HG03469 (cell line): ENCODE results near the gene TP53I13.

Source experiments
- ATAC-seq: cut with Tn5 transposase; IDR thresholded peaks from one replicate; pipeline ENCODE4 v1.9.1; 2021; ENCODE audit warnings: mild to moderate bottlenecking, moderate library complexity, moderate number of reproducible peaks; ENCODE audit not compliant: unreplicated experiment

Gene TP53I13

GRCh38 chr17:29579866-29580771, 11.6 kb downstream of the TP53I13 start:
- no peak for ATAC-seq

GRCh38 chr17:29581583-29582253, 13.2 kb downstream of the TP53I13 start:
- no peak for ATAC-seq

DNA sequence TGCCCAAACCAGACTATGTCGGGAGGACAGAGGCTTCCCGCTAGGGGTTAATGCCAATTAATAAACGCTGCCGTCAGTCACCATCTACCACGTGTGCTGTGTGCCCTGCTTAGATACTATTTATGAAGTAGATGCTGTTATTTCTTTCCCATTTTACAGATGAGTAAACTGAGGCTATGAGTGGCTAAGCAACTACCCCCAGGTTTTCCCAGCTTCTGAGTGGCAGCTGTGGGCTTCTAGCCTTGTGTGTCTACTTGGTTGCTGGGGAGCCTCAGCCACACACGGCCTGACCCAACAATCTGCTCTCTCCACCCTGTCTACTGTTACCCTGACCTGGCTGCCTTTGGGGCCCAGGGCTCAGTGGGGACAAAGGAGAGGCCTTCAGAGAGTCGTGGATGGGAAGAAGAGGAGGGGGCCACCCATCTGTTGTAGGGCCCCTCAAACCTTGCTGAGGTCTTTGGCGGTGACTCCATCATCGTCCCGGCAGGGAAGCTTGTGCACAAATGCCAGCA, 13.8 kb downstream of the TP53I13 start:
- no peak for ATAC-seq

GRCh38 chr17:29582772-29583171, 14.3 kb downstream of the TP53I13 start:
- no peak for ATAC-seq

DNA sequence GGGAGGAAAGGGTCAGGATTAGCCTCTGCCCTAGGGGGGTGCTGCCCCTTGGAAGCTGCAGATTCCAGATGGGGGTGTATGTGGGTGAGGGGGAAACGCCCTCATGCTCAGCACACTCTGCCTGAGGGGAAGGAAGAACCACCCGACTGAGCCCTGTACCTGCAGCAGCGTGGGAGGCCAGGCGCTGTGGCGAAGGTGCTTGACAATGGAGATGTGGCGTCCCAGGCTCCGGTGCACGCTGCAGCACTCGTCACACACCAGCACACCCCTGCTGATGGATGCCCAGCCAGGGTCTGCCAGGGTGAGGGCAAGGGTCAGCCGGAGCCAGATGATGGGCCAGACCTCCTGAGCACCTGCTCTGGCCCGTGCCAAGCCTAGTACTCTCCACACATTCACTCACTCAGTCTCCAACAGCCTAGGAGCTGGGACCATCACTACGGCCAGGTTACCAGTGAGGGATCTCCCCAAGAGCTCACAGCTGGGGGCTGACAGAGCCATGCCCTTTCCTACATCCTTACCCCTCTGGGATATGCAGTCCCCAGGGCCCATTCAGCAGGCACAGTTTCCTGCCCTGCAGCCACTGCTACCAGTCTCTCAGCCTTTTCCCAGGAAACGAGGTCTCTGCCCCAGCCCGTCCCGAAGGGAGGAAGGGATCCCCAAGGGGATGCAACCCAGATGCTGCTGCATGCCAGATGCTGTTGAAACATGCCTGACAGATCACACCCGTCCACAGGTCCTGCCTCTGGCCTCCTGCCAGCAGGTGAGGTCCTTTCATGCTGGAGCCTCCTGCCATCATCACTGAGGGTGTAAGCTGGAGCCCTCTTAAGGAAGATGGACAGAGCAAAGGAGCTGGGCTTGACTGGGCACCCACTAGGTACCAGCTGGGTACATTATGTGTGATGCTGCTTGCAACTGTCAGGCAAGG, 15.1 kb downstream of the TP53I13 start:
- no peak for ATAC-seq

- ATAC-seq, result no peak
Observed at GRCh38 chr17:29584452-29585079, 16.1 kb downstream of the TP53I13 start.

DNA sequence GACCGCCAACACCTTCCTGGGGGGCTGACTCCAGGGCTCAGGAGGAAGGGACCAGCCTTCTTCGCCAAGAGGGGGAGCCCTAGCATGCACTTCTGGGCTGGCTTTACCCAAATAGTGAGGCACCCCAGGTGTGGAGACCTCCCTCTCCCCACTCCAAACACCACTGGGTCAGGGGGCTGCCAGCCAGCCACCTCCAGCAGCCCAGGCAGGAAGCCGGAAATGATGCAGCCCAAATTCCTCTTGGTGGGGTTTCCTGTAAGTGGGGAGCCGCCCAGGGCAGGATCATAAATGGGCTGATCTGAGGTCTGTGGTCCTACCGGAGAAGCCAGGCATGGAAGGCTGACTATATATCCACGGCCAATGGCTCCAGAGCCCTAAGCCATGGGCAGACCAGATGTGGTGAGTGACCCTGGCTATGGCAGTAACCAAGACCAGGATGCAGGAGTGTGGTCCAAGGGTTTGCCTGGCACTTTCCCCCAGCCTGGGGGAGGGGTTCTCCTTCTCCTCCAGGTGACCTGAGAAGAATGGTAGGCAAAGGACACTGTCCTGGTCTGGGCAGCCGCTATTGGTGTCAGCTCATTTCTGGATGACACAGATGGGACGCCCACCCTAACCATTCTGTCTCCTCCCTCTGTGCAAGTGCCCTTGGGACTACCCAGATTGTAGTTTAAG, 16.7 kb downstream of the TP53I13 start:
- no peak for ATAC-seq

DNA sequence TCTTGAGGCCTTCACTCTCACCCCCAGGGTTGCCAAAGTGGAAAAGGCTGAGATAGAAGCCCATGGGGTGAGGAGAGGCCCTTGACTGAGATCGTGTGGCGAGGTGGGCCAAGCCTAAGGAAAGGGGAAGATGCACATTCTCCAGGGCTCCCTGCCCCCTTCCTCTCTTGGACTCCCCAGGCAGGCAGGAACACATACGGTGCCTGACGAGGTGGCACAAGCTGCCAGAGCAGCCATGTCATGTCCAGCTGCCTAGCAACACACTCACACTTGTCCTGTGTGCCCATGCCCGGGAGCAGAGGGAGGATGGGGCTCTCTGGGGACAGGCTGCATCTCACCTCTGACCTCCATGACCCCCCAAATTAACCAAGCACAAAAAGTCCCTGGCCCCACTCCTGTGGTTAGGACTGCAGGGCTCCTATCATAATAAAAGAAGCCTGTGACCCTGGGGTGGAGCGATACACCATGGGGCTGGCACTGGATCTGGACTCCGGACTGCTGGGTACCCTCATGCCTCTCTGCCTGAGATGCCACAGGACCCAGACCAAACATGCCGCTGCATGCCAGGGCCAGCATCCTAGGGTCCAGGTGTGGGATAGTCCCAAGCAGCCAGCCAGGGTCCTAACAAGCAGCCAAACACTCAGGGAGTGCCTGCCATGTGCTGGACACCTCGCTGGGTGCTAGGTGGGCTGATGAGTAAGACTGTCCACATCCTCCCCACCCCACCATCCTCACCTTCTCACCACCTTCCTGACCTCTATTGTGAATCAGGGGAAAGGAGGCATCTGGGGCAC, 18.4 kb downstream of the TP53I13 start:
- no peak for ATAC-seq

GRCh38 chr17:29587591-29587990, 19.1 kb downstream of the TP53I13 start:
- ATAC-seq, result no peak

DNA sequence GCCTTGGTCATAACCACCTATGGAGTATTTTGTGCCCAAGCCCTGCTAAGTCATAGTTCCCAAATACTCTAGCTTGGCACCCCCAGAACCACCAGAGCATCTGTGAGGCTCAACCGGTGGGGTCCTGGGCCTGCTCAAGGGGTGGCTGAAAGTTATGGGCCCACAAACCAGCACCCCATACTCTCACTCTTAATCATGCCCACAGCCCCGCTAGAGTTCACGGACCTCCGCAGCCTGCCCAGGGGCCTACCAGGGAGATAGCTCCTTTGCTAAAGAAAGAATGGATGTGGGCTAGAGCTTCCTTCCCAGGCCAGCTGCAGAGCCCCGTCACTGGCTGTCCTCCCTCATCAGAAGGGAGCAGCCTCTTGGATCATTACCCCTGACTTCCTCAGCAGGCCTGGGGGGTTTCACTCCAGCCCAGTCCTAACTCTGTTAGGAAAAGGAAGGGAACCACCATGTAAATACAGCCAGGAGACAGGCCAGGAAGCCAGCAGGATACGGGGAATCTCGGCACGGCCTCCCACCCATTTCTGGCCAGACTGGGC, 19.6 kb downstream of the TP53I13 start:
- ATAC-seq, result no peak

- ATAC-seq, result no peak
Observed at GRCh38 chr17:29588562-29589411, 20.3 kb downstream of the TP53I13 start.

DNA sequence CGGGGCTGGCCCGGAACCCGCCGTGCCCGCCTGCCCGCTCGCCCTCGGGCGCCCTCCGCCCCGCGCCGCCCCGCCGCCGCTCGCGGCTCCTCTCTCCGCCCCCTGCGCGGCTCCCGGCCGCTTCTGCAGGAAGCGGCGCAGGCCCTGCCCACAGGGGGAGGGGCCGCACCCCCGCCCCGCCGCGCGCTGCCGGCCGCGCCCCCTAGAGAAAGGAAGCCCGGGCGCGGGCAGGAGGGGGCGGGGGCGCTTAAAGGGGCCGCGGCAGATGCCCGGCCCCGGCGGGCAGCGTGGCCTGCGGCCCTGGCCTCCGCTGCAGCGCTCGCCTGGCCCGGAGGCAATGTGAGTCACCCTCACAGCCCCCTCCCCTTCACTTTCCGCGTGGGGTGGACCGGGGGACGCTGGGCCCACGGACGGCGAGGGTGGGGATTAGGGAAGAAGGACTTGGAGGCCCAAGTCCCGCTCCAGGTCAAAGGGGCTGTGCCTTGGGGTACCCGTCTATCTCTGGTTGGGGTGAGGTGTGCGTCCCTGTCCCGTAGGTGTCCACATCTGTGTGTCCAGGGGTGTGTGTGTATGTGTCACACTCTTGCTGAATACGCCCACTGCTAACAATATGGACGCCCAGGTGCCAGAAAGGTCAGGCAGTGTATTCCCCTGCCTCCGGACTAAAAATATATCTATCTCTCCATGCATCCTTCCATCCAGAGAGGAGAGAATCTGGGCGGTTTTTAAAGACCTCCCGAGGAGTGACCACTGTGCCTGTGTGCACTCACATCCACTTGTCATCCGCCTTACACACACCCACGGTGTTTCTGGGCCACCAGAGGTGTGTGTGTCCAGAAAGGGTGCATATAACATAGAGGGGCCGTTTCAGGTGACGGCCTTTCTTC, 21.3 kb downstream of the TP53I13 start, which contains the start of gene GIT1:
Gene GIT1 (minus strand): TSS at position 125 of the 887 bp plus-strand sequence. CDS start 270 bp downstream, outside the sequence.
- no peak for ATAC-seq

GRCh38 chr17:29590411-29591145, 22.1 kb downstream of the TP53I13 start:
- ATAC-seq, result no peak

GRCh38 chr17:29591146-29591736, 22.7 kb downstream of the TP53I13 start:
- ATAC-seq, result no peak

DNA sequence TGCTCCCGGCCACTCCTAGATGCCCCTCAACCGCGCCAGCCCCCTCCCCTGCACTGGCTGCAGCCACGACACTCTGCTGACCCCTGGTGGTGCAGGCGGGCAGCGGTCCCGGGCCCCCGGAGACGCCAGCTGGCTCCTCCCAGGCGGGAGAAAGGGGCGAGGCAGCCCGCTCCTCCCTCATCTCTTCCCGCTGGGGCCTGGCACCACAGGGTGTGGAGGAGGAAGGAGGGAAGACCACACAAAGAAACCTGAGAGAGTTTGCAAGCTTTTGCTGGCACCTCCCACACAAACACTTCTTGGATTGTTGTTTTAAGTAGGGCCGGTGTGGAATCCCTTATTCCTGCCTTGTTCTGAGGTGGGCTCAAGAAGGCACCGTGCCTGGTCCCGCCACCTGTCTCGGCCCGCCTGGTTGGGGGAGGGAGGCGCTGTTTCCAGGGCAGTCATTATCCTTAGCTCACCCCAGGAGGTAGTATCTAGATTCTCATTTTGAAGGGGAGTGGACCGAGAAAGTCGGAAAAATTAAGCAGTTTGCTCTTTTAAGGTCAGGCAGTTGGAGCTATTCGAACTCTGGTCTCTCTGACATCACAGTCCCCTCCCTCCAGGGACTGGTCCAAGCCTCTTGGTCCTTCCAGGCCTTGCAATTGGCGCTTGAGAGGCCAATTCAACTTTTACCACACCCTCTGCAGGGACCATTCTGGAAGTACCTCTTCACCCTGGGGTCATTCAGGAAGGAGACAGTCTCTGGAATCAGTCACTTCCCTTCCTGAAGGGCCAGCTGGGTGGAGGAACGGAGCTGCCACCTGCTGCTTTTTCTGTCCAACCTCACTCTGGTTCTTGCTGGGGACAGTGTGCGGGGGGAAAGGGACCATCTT, 23.5 kb downstream of the TP53I13 start:
- ATAC-seq, result no peak
